ENCODE data around the gene GRHL1.

The GRHL1 gene

DNA sequence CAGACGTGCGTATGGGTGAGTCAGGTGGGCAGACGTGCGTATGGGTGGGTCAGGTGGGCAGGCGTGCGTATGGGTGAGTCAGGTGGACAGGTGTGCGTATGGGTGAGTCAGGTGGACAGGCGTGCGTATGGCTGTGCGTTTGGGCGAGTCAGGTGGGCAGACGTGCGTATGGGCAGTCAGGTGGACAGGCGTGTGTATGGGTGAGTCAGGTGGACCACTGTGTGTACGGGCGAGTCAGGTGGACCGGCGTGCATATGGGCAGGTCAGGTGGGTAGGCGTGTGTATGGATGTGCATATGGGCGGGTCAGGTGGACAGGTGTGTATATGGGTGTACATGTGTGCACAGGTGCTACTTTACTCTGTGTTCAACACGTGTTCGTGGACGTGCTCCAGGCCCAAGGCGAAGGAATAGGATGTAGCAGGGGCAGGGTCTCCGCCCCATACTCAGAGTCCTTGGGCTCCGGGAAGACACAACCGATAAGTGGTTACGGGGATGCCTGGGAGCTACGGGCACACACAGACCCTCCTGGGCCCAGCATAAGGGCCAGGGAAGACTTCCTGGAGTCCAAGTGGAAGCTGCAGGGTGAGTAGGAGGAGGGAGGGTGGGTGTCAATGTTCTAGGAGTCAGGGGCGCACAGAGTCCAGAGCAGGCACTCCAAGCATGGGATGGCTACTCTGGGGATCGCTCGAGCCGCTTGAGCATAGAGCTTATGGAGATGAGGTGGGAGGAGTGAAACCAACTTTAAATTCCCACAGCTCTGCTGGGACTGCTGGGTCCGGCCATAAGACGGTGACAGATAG lies 64.7 kb downstream of the GRHL1 start:
- DNase-seq = no peak
- no peaks in the 10 kb centered on the region for H3K9me2 ChIP-seq (replicated peaks; ENCODE audit: insufficient read depth, low read length)
- H3F3A ChIP-seq (ENCODE audit: insufficient read depth, low read length) = no peaks in the 10 kb centered on the region
- no peaks in the 10 kb centered on the region for H3K79me2 ChIP-seq (ENCODE audit: low read length)
- H2AFZ ChIP-seq (ENCODE audit: low read length) = no peak overlapping the region
- H3K36me3 ChIP-seq (replicated peaks; ENCODE audit: insufficient read depth, low read length) = no peaks in the 10 kb centered on the region
- H3K4me2 ChIP-seq (ENCODE audit: low read depth, low read length) = no peak overlapping the region
- H3K27ac ChIP-seq (ENCODE audit: low read length) = no peak overlapping the region
- H3K9ac ChIP-seq (ENCODE audit: low read length) = no peak overlapping the region
- H3K27me3 ChIP-seq (replicated peaks; ENCODE audit: insufficient read depth, low read length) = no peaks in the 10 kb centered on the region
- H3K4me3 ChIP-seq (ENCODE audit: low read length) = no peak overlapping the region
- no peaks in the 10 kb centered on the region for H3K9me3 ChIP-seq (replicated peaks; ENCODE audit: insufficient read depth, low read length)
- H3K4me1 ChIP-seq (ENCODE audit: low read length) = no peaks in the 10 kb centered on the region
- no peaks in the 10 kb centered on the region for H4K20me1 ChIP-seq (ENCODE audit: insufficient read depth, low read length)
- TF ChIP-seq EZH2phosphoT487 (IDR thresholded peaks at IDR 0.05; ENCODE audit: low read length) (no peak), EZH2 (optimal IDR thresholded peaks at IDR 0.05; ENCODE audit: low read depth, low read length) (no peak), CTCF (IDR thresholded peaks at IDR 0.05; ENCODE audit: low read length) (no peak)

GRCh38 chr2:10016802-10017258 lies 65.3 kb downstream of the GRHL1 start:
- Histone ChIP-seq H3K9me3 (replicated peaks; ENCODE audit: insufficient read depth, low read length) (no peaks in the 10 kb centered on the region), H3K27ac (ENCODE audit: low read length) (no peak overlapping the region), H3K4me1 (ENCODE audit: low read length) (no peaks in the 10 kb centered on the region), H3F3A (ENCODE audit: insufficient read depth, low read length) (no peaks in the 10 kb centered on the region), H3K4me3 (ENCODE audit: low read length) (no peak overlapping the region), H4K20me1 (ENCODE audit: insufficient read depth, low read length) (no peaks in the 10 kb centered on the region), H3K4me2 (ENCODE audit: low read depth, low read length) (no peak overlapping the region), H3K36me3 (replicated peaks; ENCODE audit: insufficient read depth, low read length) (no peaks in the 10 kb centered on the region), H3K9me2 (replicated peaks; ENCODE audit: insufficient read depth, low read length) (no peaks in the 10 kb centered on the region), H3K27me3 (replicated peaks; ENCODE audit: insufficient read depth, low read length) (no peaks in the 10 kb centered on the region), H3K79me2 (ENCODE audit: low read length) (no peaks in the 10 kb centered on the region), H2AFZ (ENCODE audit: low read length) (no peak overlapping the region), H3K9ac (ENCODE audit: low read length) (no peak overlapping the region)
- no peak for TF ChIP-seq EZH2phosphoT487 (IDR thresholded peaks at IDR 0.05; ENCODE audit: low read length)
- TF ChIP-seq EZH2 (optimal IDR thresholded peaks at IDR 0.05; ENCODE audit: low read depth, low read length) = no peak
- no peak for TF ChIP-seq CTCF (IDR thresholded peaks at IDR 0.05; ENCODE audit: low read length)
- DNase-seq = no peak

DNA sequence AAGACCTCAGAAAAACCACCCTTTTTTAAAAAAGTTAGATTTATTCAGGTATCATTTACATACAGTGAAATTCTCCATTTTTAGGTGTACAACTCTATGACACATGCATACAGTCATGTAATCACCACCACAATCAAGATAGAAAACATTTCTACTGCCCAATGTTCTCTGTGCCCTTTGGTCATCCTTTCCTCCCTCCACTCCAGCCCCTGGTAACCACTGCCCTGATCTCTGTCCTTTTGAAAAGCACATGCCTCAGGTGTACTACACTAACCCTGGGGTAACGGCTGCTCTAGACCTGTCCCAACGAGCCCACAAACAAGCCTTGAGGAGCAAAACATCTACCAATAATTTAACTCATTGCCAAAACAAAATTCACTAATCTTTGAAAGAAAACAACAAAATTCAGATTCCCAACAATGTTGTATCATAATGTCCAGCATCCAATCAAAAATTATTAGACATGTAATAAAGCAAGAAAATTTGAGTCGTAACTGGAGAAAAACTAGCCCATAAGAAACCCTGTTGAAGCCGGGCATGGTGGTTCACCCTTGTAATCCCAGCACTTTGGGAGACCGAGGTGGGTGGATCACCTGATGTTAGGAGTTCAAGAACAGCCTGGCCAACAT lies 65.9 kb downstream of the GRHL1 start:
- Histone ChIP-seq H3K9me2 (replicated peaks; ENCODE audit: insufficient read depth, low read length) (no peaks in the 10 kb centered on the region), H4K20me1 (ENCODE audit: insufficient read depth, low read length) (no peaks in the 10 kb centered on the region), H3F3A (ENCODE audit: insufficient read depth, low read length) (no peaks in the 10 kb centered on the region), H3K4me1 (ENCODE audit: low read length) (no peaks in the 10 kb centered on the region), H3K27me3 (replicated peaks; ENCODE audit: insufficient read depth, low read length) (no peaks in the 10 kb centered on the region), H3K4me3 (ENCODE audit: low read length) (no peak overlapping the region), H3K27ac (ENCODE audit: low read length) (no peak overlapping the region), H3K79me2 (ENCODE audit: low read length) (no peaks in the 10 kb centered on the region), H3K9ac (ENCODE audit: low read length) (no peak overlapping the region), H3K9me3 (replicated peaks; ENCODE audit: insufficient read depth, low read length) (no peaks in the 10 kb centered on the region), H3K36me3 (replicated peaks; ENCODE audit: insufficient read depth, low read length) (no peaks in the 10 kb centered on the region), H2AFZ (ENCODE audit: low read length) (no peak overlapping the region), H3K4me2 (ENCODE audit: low read depth, low read length) (no peak overlapping the region)
- no peak for DNase-seq
- no peak for TF ChIP-seq EZH2phosphoT487 (IDR thresholded peaks at IDR 0.05; ENCODE audit: low read length)
- TF ChIP-seq EZH2 (optimal IDR thresholded peaks at IDR 0.05; ENCODE audit: low read depth, low read length) = no peak
- no peak for TF ChIP-seq CTCF (IDR thresholded peaks at IDR 0.05; ENCODE audit: low read length)
